ENCODE data around the gene SH3GL1. TPM values are rescaled to one million over a fixed set of nuclear protein-coding genes. Genes with fewer than 3 reads are reported as not detected.

SH3GL1 gene
- total and polyA plus RNA-seq, 9 of the 15 experiments (the other 6 are each of a cell fraction or from before 2014, with no cell fraction given): 1.7 to 75.3 (median 25.7) TPM

DNA sequence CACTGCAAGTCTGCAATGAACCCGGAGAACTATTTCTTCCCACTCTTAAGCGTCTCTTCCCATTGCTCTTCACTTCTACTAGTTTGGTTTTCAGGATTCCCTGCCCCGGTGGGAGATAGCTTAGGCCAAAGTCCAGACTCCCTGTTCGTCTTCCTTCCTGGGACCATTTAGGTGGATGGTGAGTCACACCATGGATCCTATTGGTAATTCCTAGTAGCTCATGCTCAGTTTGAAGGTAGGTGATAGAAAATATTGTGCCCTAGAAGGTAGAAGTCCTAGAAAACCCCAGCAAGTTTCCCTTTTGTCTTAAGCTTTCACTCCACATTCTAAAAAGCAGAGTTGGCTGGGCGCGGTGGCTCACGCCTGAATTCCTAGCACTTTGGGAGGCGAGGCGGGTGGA, 15.9 kb upstream of the SH3GL1 start:
- H2AFZ ChIP-seq (ENCODE audit: low read depth, low read length): no peak overlapping the region
- peaks cover 70% of the 10 kb centered on the region for H3K79me2 ChIP-seq (ENCODE audit: control insufficient read depth, insufficient read depth, low read length)
- H3K27ac ChIP-seq (ENCODE audit: extremely low read depth, low read depth, low read length): 0 out of 3 replicates have a peak overlapping the region, but pooled peaks have one; percentile 33
- H3K9me1 ChIP-seq (ENCODE audit: control insufficient read depth, insufficient read depth, low read length): no peaks in the 10 kb centered on the region
- TF ChIP-seq SMAD2 (IDR thresholded peaks at IDR 0.05; ENCODE audit: low read depth, low read length) (no peak), ATF1 (CRISPR knock-in tag; IDR thresholded peaks at IDR 0.05) (no peak), ATF1 (tag; IDR thresholded peaks at IDR 0.05) (no peak), HLTF (IDR thresholded peaks at IDR 0.05) (no peak), SIN3A (IDR thresholded peaks at IDR 0.05; ENCODE audit: borderline replicate concordance in 2 of 2, control insufficient read depth in 1 of 2, low read depth in 2 of 2, low read length in 2 of 2) (no peak), ZNF212 (CRISPR knock-in tag; IDR thresholded peaks at IDR 0.05) (no peak), TCF7L2 (IDR thresholded peaks at IDR 0.05; ENCODE audit: low read depth, low read length) (no peak), THRAP3 (IDR thresholded peaks at IDR 0.05; ENCODE audit: borderline replicate concordance) (no peak), POU5F1 (IDR thresholded peaks at IDR 0.05; ENCODE audit: borderline replicate concordance, low read depth, low read length, partially characterized antibody) (no peak), ZNF707 (CRISPR knock-in tag; conservative IDR thresholded peaks at IDR 0.05) (no peak)
- TF ChIP-seq, protein P1, sequence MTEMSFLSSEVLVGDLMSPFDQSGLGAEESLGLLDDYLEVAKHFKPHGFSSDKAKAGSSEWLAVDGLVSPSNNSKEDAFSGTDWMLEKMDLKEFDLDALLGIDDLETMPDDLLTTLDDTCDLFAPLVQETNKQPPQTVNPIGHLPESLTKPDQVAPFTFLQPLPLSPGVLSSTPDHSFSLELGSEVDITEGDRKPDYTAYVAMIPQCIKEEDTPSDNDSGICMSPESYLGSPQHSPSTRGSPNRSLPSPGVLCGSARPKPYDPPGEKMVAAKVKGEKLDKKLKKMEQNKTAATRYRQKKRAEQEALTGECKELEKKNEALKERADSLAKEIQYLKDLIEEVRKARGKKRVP (CRISPR knock-in tag; IDR thresholded peaks at IDR 0.05): no peak
- TF ChIP-seq, protein P2, sequence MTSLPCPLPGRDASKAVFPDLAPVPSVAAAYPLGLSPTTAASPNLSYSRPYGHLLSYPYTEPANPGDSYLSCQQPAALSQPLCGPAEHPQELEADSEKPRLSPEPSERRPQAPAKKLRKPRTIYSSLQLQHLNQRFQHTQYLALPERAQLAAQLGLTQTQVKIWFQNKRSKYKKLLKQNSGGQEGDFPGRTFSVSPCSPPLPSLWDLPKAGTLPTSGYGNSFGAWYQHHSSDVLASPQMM (CRISPR knock-in tag; IDR thresholded peaks at IDR 0.05): no peak
- TF ChIP-seq, protein P3, sequence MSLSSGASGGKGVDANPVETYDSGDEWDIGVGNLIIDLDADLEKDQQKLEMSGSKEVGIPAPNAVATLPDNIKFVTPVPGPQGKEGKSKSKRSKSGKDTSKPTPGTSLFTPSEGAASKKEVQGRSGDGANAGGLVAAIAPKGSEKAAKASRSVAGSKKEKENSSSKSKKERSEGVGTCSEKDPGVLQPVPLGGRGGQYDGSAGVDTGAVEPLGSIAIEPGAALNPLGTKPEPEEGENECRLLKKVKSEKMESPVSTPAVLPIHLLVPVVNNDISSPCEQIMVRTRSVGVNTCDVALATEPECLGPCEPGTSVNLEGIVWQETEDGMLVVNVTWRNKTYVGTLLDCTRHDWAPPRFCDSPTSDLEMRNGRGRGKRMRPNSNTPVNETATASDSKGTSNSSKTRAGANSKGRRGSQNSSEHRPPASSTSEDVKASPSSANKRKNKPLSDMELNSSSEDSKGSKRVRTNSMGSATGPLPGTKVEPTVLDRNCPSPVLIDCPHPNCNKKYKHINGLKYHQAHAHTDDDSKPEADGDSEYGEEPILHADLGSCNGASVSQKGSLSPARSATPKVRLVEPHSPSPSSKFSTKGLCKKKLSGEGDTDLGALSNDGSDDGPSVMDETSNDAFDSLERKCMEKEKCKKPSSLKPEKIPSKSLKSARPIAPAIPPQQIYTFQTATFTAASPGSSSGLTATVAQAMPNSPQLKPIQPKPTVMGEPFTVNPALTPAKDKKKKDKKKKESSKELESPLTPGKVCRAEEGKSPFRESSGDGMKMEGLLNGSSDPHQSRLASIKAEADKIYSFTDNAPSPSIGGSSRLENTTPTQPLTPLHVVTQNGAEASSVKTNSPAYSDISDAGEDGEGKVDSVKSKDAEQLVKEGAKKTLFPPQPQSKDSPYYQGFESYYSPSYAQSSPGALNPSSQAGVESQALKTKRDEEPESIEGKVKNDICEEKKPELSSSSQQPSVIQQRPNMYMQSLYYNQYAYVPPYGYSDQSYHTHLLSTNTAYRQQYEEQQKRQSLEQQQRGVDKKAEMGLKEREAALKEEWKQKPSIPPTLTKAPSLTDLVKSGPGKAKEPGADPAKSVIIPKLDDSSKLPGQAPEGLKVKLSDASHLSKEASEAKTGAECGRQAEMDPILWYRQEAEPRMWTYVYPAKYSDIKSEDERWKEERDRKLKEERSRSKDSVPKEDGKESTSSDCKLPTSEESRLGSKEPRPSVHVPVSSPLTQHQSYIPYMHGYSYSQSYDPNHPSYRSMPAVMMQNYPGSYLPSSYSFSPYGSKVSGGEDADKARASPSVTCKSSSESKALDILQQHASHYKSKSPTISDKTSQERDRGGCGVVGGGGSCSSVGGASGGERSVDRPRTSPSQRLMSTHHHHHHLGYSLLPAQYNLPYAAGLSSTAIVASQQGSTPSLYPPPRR (CRISPR knock-in tag; IDR thresholded peaks at IDR 0.05; ENCODE audit: borderline replicate concordance): no peak
- TF ChIP-seq, protein P4, sequence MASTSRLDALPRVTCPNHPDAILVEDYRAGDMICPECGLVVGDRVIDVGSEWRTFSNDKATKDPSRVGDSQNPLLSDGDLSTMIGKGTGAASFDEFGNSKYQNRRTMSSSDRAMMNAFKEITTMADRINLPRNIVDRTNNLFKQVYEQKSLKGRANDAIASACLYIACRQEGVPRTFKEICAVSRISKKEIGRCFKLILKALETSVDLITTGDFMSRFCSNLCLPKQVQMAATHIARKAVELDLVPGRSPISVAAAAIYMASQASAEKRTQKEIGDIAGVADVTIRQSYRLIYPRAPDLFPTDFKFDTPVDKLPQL (IDR thresholded peaks at IDR 0.05; ENCODE audit: extremely low read depth, insufficient read length): no peak
- no TSS peak for BruUV-seq (replicated peaks)
- H3K9me3 ChIP-seq (replicated peaks; ENCODE audit: control insufficient read depth, insufficient read depth, low read depth, low read length): no peaks in the 10 kb centered on the region
- in situ Hi-C loops (cut with MboI) (no loop called here), intact Hi-C loops (cut with micrococcal nuclease) (no loop called here)
- H3K4me1 ChIP-seq (replicated peaks in 1 of 2; ENCODE audit: control insufficient read depth in 2 of 2, insufficient read depth in 2 of 2, low read length in 2 of 2): peaks cover 4 to 19% of the 10 kb centered on the region in 2 experiments; a peak in 4 of 5 replicates
- H3K27me3 ChIP-seq (ENCODE audit: control insufficient read depth in 2 of 2, insufficient read depth in 2 of 2, low read length in 2 of 2): no peaks in the 10 kb centered on the region
- DNase-seq (ENCODE audit: extremely low read depth in 1 of 4, low spot score in 3 of 4) (no peak), FAIRE-seq (no peak), ATAC-seq (no peak)
- peaks cover 27% of the 10 kb centered on the region for H4K20me1 ChIP-seq (replicated peaks; ENCODE audit: control insufficient read depth, insufficient read depth, low read length)
- no peak overlapping the region for H3K4me2 ChIP-seq (ENCODE audit: insufficient read depth, low read length)
- no peak overlapping the region for H3K4me3 ChIP-seq
- WGBS (ENCODE audit: insufficient coverage, low coverage, missing lambda C conversion rate): 94% methylated on average over 9 of the region's 9 CpGs
- POLR2A ChIA-PET: interaction anchor here (0.9 to 4.7 kb wide), 4 partner anchors 11 to 55 kb away, joined by 4 to 28 read pairs (median 14); no protein-coding TSS in a partner anchor
- peaks cover 92% of the 10 kb centered on the region for H3K36me3 ChIP-seq (ENCODE audit: control insufficient read depth, insufficient read depth, low read length)
- CTCF ChIA-PET (ENCODE audit: low intra/inter-chr PET ratio): no interaction called here
- no peak overlapping the region for H3K9ac ChIP-seq (ENCODE audit: insufficient read depth in 1 of 2, low read depth in 2 of 2, low read length in 2 of 2)

Measured in K562 (cell line).